HG03064 (cell line): ENCODE measurements around the gene DCHS1.

Source experiments
- ATAC-seq: cut with Tn5 transposase; IDR thresholded peaks from one replicate; pipeline ENCODE4 v1.9.1; 2021; ENCODE audit warnings: low read depth; ENCODE audit not compliant: unreplicated experiment

The DCHS1 gene

GRCh38 chr11:6615882-6616585 is 39.6 kb downstream of the DCHS1 start:
- ATAC-seq: no peak

GRCh38 chr11:6615046-6615445 is 40.6 kb downstream of the DCHS1 start:
- ATAC-seq: no peak

- no peak for ATAC-seq
These were observed 41.2 kb downstream of the DCHS1 start for GRCh38 chr11:6614446-6614845.

GRCh38 chr11:6613496-6613895 is 42.1 kb downstream of the DCHS1 start:
- ATAC-seq: no peak

- peak; percentile 91 for ATAC-seq
These were observed 43.2 kb downstream of the DCHS1 start, which contains the start of gene TAF10 for GRCh38 chr11:6612213-6613041. Gene TAF10 (minus strand): TSS chr11:6612216. CDS start chr11:6612189, 27 bp downstream.

- ATAC-seq: peak; percentile 9
These were observed 43.7 kb downstream of the DCHS1 start for GRCh38 chr11:6611963-6612212.

- ATAC-seq: no peak
These were observed 44.3 kb downstream of the DCHS1 start for GRCh38 chr11:6611092-6611962.

GRCh38 chr11:6610591-6610990 is 45.0 kb downstream of the DCHS1 start:
- ATAC-seq: no peak

GRCh38 chr11:6609502-6610015 is 46.0 kb downstream of the DCHS1 start:
- ATAC-seq: no peak

GRCh38 chr11:6608726-6609501 is 46.7 kb downstream of the DCHS1 start:
- no peak for ATAC-seq

GRCh38 chr11:6608011-6608410 is 47.6 kb downstream of the DCHS1 start:
- ATAC-seq: no peak

- no peak for ATAC-seq
These were observed 48.3 kb downstream of the DCHS1 start for GRCh38 chr11:6607190-6607795.

GRCh38 chr11:6606471-6607189 is 49.0 kb downstream of the DCHS1 start:
- peak; percentile 34 for ATAC-seq

- ATAC-seq: no peak
These were observed 50.8 kb downstream of the DCHS1 start for GRCh38 chr11:6604790-6605189.

GRCh38 chr11:6604081-6604626 is 51.5 kb downstream of the DCHS1 start:
- ATAC-seq: peak; percentile 44

- ATAC-seq: peak; percentile 66
These were observed 52.1 kb downstream of the DCHS1 start, which contains the start of the genes ILK and RRP8 for GRCh38 chr11:6603287-6604080. Gene ILK (plus strand): TSS chr11:6603774. CDS start chr11:6604272, 498 bp downstream. Gene RRP8 (minus strand): TSS chr11:6603616. CDS start chr11:6603502, 114 bp downstream.

- ATAC-seq: no peak
These were observed 53.3 kb downstream of the DCHS1 start for GRCh38 chr11:6602096-6602940.
